Fibroblast of gingiva (primary cell): ENCODE results near the gene CYB561D2.
A peak's percentile ranks its signal among the peaks of the same experiment; 100 is the strongest.

ENCODE experiments used
- DNase-seq: peaks from one replicate; pipeline ENCODE4 v3.0.0-alpha.2; 2011; ENCODE audit warnings: low read depth

CYB561D2 gene

GRCh38 chr3:50323614-50324199 lies 27.0 kb upstream of the CYB561D2 start:
- no peak for DNase-seq

DNA sequence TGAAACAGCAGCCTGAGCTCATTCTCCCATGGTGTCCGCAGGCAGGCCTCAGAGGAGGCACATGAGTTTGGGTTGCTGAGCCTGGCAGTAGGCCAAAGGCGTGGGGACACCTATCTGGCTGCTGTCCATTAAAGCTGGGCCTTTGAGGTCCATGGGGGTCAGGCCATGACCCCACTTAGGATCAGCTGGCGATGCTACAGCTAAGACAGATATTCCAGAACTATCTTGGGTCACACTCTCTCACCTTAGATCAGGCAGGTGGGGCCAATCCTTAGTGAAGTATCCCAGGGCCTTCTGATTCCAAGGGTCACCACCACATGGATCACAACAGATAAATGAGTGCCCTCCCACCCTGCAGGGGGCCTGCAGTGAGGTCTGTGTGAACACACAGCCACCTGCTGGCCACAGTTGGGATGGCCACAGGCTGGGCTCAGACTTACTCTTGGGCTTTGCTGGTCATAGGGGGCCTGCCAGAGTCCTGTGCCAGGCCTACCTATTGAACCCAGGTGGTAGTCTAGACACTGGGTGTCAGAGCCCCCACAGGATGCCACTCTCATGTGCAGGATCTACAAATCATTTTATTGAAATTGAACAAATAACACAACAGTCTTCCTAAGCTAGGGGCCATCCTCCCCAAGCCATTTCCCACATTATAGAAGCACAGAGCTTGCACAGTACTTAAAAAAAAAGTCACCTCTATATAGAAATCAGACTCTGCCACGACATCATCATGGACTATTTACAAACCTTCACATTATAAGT lies 26.1 kb upstream of the CYB561D2 start:
- peak; percentile 43 for DNase-seq

DNA sequence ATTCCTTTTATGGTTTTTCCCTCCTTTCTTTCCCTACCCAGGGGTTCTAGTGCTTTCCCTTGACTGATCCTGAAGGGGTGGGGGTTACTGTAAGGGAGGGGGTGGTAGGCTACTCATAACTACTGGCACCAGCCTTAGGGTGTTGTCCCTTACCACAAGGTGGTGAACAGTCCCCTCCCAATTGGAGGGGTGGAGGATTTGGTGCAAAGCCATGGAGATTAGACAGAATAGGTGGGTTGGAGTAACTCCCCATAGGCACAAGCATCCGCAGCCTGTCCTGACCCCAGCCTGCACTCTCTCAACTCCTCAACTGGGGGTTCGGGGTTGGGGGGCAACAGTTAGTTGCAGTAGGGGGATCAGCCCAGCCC lies 25.6 kb upstream of the CYB561D2 start:
- DNase-seq = no peak

- DNase-seq = no peak
Measured at GRCh38 chr3:50325497-50326181, 25.0 kb upstream of the CYB561D2 start.

DNA sequence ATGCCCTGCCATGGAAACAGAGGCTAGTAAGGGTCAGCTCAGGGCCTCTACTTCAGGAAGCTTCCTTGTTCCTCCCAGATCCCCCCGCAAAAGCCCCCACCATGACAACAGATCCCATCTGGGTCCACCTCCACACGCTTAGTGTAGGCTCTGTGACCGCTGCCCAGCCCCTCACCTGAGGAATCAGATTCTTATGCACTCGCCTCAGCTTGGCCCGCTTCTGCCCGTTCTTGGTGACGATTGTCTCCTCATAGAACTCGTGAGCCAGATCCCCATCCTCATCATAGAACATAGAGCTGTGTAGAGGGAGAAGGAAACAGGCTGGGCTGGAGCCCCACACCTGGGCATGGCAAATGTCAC lies 24.5 kb upstream of the CYB561D2 start:
- DNase-seq = no peak

DNA sequence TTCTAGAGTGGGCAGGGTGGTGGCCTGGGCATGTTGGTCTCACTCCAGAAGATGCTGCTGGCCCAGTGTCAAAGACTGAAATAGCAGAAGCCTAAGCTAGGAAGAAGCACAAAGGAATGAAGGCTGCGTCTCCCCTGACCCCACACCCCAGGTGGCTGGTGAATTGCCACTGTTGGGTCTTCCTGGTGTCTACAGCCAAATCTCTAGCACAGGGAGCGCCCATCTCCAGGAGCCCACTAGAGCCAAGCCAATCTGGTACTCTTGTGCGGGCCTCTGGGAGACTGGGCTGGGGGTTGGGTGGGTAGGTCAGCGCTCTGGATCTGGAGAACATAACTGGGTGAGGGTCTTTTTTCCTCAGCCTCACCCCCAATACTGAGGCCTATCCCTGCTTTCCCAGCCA lies 23.5 kb upstream of the CYB561D2 start:
- DNase-seq = no peak

DNA sequence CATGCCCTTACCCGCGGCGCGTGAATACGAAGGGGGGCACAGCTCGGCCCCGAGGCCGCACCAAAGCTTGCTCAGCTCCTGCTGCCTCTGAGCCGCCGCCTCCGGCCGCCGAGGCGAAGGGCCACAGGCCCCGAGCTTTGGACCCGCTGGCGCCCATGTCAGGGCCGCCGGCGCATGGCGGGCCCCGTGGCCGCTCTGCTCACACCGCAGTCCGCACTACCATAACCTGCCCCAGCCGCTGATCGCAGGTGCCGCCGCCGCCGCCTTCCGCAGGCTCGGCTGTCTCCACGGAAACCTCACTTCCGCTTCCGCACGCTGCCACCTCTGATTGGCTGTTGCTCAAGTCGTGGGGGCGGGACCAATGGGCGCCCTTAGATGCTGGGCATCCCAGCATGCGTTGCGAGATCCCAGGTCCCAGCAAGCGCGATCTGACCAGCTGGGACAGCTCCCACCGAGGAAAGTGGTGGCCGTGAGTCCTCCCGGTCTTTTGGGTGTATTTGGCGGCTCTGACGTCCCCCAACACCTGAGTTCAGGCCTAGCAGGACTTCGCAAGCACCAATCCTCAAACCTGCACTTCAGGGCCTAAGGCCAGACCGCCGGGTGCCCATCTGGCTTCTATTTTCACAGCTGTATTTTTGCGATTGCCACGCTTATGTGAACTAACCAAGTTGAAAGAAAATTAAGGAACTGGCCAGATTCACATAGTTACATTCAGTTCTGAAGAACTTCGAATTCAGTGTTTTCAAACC lies 22.5 kb upstream of the CYB561D2 start, which contains the start of gene TUSC2:
TUSC2 (minus strand) TSS at position 281 of the 749 bp plus-strand sequence; CDS start at position 157, 124 bp downstream.
- DNase-seq = peak; percentile 93

DNA sequence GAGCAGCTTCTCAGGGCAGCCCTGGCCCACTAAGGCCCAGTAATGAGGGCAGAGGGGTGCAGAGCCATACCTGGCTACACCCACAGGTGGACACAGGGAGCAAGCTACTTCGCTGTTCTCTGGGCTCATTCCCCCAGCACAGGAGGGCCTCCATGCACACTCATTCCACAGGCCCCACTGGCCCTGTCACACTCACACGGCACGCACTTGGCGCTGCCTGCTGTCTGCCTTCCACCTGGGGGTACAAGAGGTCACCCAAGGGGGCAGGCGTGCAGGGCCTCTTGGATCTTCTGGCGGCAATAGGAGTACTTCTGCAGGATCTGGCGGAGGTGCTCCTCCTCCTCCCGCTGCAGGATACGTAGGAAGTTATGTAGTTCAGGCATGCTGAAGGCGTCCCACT lies 20.3 kb upstream of the CYB561D2 start:
- DNase-seq = no peak

DNA sequence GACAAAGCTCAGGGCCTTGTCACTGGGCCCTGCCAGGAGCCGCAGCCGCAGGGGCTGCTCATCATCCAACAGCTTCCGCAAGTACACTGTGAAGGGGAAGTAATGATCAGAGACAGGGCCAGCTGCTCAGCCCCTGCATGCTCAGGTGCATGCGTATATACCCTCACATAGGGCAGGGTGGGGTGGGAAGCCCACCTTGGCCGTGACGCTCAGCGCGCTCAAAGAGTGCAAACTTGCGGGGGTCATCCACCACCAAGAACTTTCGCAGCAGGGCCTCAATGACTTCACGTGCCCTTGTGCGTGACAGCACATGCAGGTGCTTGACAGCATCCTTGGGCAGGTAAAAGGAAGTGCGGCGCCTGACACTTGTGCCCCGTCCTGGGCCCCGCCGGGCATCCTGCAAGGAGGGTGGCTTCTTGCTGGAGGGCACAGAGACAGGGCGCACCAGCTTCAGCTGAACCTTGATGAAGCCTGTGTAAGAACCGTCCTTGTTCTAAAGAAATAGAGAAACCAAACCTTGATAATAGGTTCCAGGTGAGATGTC lies 19.2 kb upstream of the CYB561D2 start:
- no peak for DNase-seq

- peak; percentile 59 for DNase-seq
Measured at GRCh38 chr3:50333744-50334328, 16.8 kb upstream of the CYB561D2 start.

DNA sequence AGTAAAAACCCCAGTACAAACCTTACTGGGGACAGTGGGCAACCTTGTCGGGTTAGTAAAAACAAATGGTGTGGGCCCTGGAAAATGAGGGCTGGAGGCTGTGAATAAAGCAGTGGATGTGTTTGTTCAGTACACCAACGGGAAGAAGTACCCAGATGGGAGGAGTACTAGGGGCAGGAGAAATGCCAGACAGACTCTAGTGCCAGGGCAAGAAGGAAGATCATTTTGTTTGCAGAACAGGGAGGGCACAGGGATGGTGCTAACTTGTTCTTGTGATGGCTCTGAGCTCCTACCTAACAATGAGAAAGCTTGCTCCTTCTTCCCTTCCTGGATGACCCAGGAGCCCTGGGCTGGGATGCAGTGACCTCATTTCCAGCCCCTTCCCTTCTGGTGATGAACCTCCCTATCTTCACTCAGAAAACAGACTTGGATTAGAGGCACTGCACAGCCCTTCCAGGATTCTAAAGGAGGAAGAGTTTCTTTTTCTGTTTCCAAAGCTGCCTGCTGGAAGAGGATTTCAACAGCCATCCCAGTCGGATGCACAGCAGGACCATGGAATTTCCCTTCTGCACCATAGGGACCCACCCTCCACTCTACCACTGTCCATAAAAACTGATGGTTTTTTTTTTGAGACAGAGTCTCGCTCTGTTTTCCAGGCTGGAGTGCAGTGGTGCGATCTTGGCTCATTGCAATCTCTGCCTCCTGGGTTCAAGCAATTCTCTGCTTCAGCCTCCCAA lies 16.2 kb upstream of the CYB561D2 start:
- no peak for DNase-seq

DNA sequence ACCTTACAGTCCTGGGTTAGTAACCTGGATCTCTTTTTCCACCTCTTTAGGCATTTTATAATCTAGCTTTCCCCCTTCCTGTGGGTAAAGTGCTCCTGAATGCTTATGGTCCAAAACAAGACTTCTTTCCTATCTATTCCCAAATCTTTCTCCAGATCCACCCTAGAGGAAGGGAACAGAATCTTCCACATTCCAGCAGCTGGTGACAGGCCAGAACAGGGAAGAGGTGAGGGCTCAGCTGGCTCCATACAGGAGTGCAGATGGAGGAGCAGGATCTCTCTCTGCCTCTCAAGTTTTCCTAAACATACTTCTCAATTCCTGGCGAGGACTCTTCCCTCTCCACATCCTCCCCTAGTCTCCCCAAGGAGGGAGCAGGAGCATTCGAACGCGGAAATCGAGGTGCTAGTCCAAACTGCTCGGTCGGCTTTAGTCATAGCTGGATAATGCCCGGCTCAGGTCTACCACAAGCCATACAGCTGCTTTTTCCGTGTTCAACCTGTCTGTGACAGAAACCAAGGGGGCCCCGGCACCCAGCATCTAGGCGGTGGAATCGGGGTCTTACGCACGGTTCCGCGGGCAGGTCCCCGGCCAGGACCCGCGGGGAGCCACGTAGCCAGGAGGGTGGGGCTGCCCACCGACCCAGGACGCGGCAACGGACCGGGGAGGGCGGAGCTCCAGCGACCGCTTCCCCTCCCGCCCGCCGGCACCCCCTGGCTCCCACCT lies 14.0 kb upstream of the CYB561D2 start:
- DNase-seq = no peak

- DNase-seq = peak; percentile 100
Measured at GRCh38 chr3:50337175-50337861, 13.3 kb upstream of the CYB561D2 start.

DNA sequence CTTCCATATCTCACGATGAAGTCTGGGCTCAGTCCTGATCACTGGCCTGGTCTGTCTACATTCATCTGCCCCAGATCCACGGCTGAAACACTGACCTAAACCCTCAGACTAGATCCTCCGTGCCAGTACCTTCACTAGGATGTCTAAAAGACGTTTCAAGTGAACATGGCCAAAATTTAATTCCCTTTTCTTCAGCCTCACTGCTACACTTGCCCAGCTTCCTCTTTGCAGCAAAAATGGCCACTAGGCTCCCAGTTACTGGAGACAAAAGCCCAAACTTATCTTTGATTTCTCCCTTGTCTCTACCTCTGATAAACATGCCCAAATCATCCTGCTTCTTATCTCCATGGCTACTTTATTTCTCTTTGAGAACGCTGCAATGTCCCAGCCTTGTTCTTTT lies 11.7 kb upstream of the CYB561D2 start:
- no peak for DNase-seq

DNA sequence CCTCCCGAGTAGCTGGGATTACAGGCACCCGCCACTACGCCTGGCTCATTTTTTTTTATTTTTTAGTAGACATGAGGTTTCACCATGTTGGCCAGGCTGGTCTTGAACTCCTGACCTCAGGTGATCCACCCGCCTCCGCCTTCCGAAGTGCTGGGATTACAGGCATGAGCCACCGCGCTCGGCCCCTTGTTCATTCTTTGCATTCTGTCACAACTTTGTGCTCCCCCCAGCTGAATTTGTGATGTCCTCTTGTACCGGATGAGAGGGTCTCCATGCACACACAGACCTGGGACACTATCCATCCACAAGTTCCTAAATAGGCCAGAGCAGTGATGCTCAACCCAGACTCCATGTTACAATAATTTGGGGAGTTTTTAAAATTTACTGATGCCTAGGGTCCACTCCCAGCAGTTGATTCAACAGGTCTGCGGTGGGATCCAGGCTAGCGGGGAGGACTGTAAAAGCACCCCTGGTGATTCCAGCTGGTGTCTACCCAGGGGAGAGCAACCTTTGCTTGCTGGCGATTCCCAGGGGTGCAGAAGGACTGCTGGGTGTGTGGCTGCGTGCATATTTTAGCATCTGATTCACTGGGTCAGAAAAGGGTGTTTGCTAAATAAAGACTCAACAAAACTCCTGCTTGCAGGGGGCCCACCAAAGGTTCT lies 11.0 kb upstream of the CYB561D2 start:
- peak; percentile 45 for DNase-seq

DNA sequence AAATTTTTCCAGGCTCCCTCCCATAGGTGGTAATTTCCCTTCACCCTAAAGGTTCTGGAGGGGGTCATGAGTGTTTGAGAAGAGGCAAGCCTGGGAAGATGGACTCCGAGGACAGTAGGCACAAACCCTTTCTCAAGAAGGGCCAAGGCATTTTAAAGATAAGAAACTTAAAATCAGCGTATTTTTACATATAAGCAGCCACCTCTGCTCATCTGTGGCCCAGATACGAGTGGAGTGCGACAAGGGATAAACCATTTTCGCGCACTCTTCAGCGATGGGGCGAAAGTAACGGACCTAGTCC lies 10.6 kb upstream of the CYB561D2 start:
- DNase-seq = no peak

GRCh38 chr3:50340448-50341329 lies 10.0 kb upstream of the CYB561D2 start, which contains the start of gene RASSF1:
RASSF1 (minus strand) TSS chr3:50340836; CDS start chr3:50340805, 31 bp downstream.
- DNase-seq = peak; percentile 66

DNA sequence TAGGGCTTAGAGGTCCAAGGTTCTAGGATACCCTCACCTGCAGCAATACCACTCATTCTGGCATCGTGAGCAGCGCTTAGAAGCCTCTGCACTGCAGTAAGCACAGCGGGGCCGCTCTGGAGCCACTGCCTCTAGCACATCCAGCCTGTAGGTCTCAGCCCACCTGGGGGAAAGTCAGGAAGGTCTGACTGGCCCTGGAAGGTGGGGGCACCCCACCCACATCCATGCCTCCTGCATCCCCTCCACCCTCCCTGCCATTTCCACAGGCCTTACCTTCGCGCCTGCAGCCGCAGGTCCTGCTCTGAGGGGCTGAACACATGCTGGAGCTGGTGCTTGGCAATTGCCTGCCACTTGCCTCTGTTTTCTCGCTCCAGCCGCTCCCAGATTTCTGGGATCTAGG lies 9.1 kb upstream of the CYB561D2 start:
- DNase-seq = no peak
